ENCODE results near the gene ENTREP3.

DNA sequence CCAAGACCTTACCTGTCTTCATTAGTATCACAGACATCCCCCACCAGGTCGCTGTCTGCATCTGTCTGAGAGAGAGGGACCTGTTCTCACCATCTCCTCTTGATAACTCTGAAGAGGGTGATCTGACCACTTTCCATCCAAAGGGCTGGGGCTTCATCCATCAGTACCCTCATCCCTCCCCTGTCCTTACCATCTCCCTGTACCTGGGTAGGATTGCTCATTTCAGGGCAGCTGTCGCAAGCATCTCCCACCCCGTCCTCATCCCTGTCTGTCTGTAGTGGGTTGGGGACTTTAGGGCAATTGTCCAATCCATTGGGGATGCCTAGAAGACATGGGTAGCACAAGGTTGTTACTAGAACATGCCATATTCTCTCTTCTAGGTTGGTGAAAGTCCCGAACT lies 55.5 kb downstream of the ENTREP3 start:
- no peak for TF ChIP-seq POLR2A (IDR thresholded peaks at IDR 0.05)
- TF ChIP-seq, protein P1, sequence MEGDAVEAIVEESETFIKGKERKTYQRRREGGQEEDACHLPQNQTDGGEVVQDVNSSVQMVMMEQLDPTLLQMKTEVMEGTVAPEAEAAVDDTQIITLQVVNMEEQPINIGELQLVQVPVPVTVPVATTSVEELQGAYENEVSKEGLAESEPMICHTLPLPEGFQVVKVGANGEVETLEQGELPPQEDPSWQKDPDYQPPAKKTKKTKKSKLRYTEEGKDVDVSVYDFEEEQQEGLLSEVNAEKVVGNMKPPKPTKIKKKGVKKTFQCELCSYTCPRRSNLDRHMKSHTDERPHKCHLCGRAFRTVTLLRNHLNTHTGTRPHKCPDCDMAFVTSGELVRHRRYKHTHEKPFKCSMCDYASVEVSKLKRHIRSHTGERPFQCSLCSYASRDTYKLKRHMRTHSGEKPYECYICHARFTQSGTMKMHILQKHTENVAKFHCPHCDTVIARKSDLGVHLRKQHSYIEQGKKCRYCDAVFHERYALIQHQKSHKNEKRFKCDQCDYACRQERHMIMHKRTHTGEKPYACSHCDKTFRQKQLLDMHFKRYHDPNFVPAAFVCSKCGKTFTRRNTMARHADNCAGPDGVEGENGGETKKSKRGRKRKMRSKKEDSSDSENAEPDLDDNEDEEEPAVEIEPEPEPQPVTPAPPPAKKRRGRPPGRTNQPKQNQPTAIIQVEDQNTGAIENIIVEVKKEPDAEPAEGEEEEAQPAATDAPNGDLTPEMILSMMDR (IDR thresholded peaks at IDR 0.05): no peak

Measured in heart left ventricle (tissue), 13 donors.